OCI-LY3 (cell line): ENCODE measurements around the gene TTYH3.

Source experiments
- H2AFZ ChIP-seq: fragments of 200-600, 300-600 bp; shearing (Covaris generic); 2 replicates; pipeline ENCODE4 v1.6.0; 2014; ENCODE audit warnings: antibody characterized with exemption, low read depth, low read length
- H3K27ac ChIP-seq: fragments of 200-600, 300-600 bp; sonication (generic); 2 replicates; pipeline ENCODE4 v1.5.1; 2014; ENCODE audit warnings: mild to moderate bottlenecking, low read length, moderate library complexity, mixed read lengths
- H3K27me3 ChIP-seq: fragments of 200-600, 300-600 bp; sonication (generic); 2 replicates; pipeline ENCODE4 v1.6.1; 2014; ENCODE audit warnings: low read depth, low read length, mixed read lengths
- H3K36me3 ChIP-seq: fragments of 200-600, 300-600 bp; sonication (generic); replicated peaks from 2 replicates; pipeline ENCODE3; 2014; ENCODE audit warnings: low read depth, low read length, mixed read lengths
- H3K4me1 ChIP-seq: fragments of 300-600, 200-600 bp; sonication (generic); 2 replicates; pipeline ENCODE4 v1.6.1; 2014; ENCODE audit warnings: low read length, mixed read lengths
- H3K4me2 ChIP-seq: fragments of 200-600, 300-600 bp; sonication (generic); 2 replicates; pipeline ENCODE4 v1.6.1; 2014; ENCODE audit warnings: low read length, mixed read lengths
- H3K4me3 ChIP-seq: fragments of 300-600, 200-600 bp; sonication (generic); 2 replicates; pipeline ENCODE4 v1.5.1; 2014; ENCODE audit warnings: antibody characterized with exemption, mild to moderate bottlenecking, low read length, moderate library complexity
- H3K79me2 ChIP-seq: fragments of 300-600, 200-600 bp; shearing (Covaris generic); 2 replicates; pipeline ENCODE4 v1.6.1; 2014; ENCODE audit warnings: mild to moderate bottlenecking, low read length, mixed read lengths
- H3K9ac ChIP-seq: fragments of 300-600, 200-600 bp; shearing (Covaris generic); 2 replicates; pipeline ENCODE4 v1.6.0; 2014; ENCODE audit warnings: mild to moderate bottlenecking, low read length, moderate library complexity
- H3K9me3 ChIP-seq: fragments of 200-600, 300-600 bp; shearing (Covaris generic); 2 replicates; pipeline ENCODE4 v1.6.1; 2014; ENCODE audit warnings: low read length, mixed read lengths; ENCODE audit not compliant: insufficient read depth
- H4K20me1 ChIP-seq: fragments of 200-600, 300-600 bp; sonication (generic); 2 replicates; pipeline ENCODE4 v1.6.1; 2016; ENCODE audit warnings: low read length, mixed read lengths; ENCODE audit not compliant: insufficient read depth
- CTCF ChIP-seq: fragments of 200-600, 300-600 bp; sonication (generic); IDR thresholded peaks from 2 replicates; pipeline ENCODE4 v1.5.1; 2014; ENCODE audit warnings: antibody characterized with exemption, low read length, low read depth
- EZH2phosphoT487 ChIP-seq: fragments of 200-600 bp; shearing (Covaris generic); IDR thresholded peaks from 2 replicates; pipeline ENCODE4 v1.6.1; 2018; ENCODE audit warnings: antibody characterized with exemption, mixed run types, low read depth

TTYH3 gene

DNA sequence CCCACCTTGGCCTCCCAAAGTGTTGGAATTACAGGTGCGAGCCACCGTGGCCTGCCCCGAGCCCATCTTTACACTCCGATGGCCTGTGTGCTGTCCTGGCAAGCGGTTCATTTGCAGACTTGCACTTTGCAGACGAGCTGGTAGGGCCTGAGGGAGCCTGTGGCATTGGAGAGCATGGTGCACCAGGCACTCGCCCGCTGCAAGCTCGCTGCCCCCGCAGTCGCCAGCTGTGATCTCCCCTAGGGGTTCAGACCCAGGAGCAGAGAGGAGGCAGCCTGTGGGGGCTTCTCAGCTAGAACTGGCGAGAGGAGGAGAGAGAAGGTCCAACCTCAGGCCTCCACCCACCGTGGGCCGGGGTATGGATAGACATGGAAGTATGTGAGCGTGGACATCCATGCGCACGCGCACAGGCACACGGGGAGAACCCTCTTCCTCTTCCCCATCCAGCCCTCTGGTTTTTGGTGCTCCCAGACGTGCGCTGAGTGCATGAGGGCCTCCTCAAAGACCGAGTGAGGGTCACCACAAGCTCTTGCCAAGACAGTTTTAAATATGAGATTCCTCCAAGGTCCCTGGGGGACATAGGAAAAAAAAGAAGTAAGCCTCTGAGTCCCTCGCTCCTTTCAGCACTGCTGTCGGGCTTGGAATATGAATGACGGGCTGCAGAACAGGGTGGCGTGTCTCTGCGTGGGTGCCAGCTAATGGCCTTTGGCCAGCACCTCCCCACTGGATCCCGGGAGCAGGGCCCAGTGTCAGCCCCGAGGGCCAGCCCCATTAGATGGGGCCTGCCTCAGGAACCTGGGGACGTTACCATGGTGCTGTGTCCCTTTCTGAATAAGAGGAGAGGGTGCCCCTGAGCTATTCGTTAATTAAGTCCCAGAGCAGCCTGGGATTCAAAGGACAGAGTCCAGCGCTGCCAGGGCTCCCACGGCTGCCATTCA lies 15.1 kb upstream of the TTYH3 start:
- no peak overlapping the region for H3K27ac ChIP-seq
- no peaks in the 10 kb centered on the region for H3K4me1 ChIP-seq

DNA sequence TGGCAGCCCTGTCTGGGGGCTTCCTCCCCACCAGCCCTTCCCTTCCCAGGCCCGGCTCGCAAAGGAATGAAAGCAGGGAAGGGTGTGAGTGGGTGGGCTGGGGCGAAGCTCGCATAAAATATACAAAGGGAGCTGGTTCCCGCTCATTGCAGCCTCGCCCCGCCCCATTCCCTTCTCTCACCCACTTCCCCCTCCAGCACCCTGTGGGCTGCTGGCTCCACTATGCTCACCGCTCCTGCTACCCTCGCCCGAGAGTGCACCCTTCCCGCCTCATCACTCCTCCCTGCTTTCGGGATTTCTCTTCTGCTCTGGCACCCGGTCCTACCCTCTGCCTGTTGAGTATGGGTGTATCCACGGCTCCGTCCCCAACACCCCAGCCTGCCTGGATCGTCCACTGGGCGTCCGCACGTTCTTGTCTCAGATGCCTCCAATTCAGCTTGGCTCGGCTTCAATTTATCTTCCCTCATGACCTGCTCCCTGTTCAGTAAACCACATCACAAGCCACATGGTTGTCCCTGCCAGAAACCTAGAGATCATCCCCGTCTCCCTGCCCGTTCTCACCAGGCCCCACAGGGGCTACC lies 14.4 kb upstream of the TTYH3 start:
- Histone ChIP-seq H3K79me2 (no peaks in the 10 kb centered on the region), H3K27me3 (peaks cover 7% of the 10 kb centered on the region; the same call in 1 of the 2 replicates), H3K4me2 (no peak overlapping the region), H2AFZ (no peak overlapping the region), H3K36me3 (no peaks in the 10 kb centered on the region), H3K9ac (no peak overlapping the region), H3K27ac (no peak overlapping the region), H3K4me3 (no peak overlapping the region), H4K20me1 (no peaks in the 10 kb centered on the region), H3K4me1 (no peaks in the 10 kb centered on the region), H3K9me3 (no peaks in the 10 kb centered on the region)
- no peak for TF ChIP-seq CTCF
- TF ChIP-seq EZH2phosphoT487: no peak

More for the DNA sequence above, 15.1 kb upstream of the TTYH3 start:
- Histone ChIP-seq H3K27me3 (peaks cover 7% of the 10 kb centered on the region; the same call in 1 of the 2 replicates), H4K20me1 (no peaks in the 10 kb centered on the region), H3K9ac (no peak overlapping the region), H2AFZ (no peak overlapping the region), H3K4me2 (no peak overlapping the region), H3K79me2 (no peaks in the 10 kb centered on the region), H3K4me3 (no peak overlapping the region), H3K36me3 (no peaks in the 10 kb centered on the region), H3K9me3 (no peaks in the 10 kb centered on the region)
- TF ChIP-seq CTCF (no peak), EZH2phosphoT487 (no peak)

DNA sequence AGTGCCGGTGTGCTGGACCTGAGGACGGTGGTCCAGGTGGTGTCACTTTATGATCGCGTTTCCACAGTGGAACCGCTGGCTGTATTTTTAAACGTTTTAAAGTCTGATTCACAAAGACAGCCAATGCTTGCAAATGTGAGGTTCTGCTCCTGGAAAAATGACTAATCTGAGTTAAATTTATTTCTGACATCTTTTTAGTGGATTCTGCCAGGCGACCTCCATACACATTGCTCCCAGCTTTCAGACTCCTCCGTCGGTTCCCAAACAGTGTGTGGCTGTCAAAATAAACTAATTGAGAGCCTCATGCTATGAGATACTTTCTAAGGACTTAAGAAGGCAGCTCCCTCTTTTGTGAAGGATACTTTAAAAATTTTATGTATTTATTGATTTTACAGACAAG lies 12.7 kb upstream of the TTYH3 start:
- H3K36me3 ChIP-seq: no peaks in the 10 kb centered on the region
- peaks cover 7% of the 10 kb centered on the region; the same call in 1 of the 2 replicates for H3K27me3 ChIP-seq
- H3K79me2 ChIP-seq: no peaks in the 10 kb centered on the region
- H3K27ac ChIP-seq: no peak overlapping the region
- H3K4me1 ChIP-seq: no peaks in the 10 kb centered on the region
- no peaks in the 10 kb centered on the region for H4K20me1 ChIP-seq
- no peak overlapping the region for H2AFZ ChIP-seq
- no peak overlapping the region for H3K9ac ChIP-seq
- H3K9me3 ChIP-seq: no peaks in the 10 kb centered on the region
- no peak overlapping the region for H3K4me2 ChIP-seq
- TF ChIP-seq CTCF (no peak), EZH2phosphoT487 (no peak)
- H3K4me3 ChIP-seq: no peak overlapping the region

GRCh38 chr7:2621061-2621828 lies 10.5 kb upstream of the TTYH3 start:
- H4K20me1 ChIP-seq: no peaks in the 10 kb centered on the region
- H3K9me3 ChIP-seq: no peaks in the 10 kb centered on the region
- H3K27me3 ChIP-seq: no peaks in the 10 kb centered on the region
- no peaks in the 10 kb centered on the region for H3K36me3 ChIP-seq
- no peak overlapping the region for H3K4me3 ChIP-seq
- no peak overlapping the region for H3K27ac ChIP-seq
- no peak overlapping the region for H3K4me2 ChIP-seq
- TF ChIP-seq EZH2phosphoT487 (no peak), CTCF (no peak)
- H3K79me2 ChIP-seq: no peaks in the 10 kb centered on the region
- H3K4me1 ChIP-seq: no peaks in the 10 kb centered on the region
- H2AFZ ChIP-seq: no peak overlapping the region
- H3K9ac ChIP-seq: no peak overlapping the region
